GM12878 (cell line): Measurements from ENCODE around the gene CPVL.

ENCODE experiments used
- BCL3 ChIP-seq: IDR thresholded peaks from 2 replicates; pipeline ENCODE4 v1.6.1; 2011; ENCODE audit warnings: borderline replicate concordance, low read depth, mild to moderate bottlenecking, moderate library complexity, low read length; ENCODE audit not compliant: insufficient read depth, poor library complexity, severe bottlenecking
- BHLHE40 ChIP-seq, 2 experiments: fragments of 450-650 bp in 1 of 2; IDR thresholded peaks; 2 replicates each; pipeline ENCODE4 v1.6.1; 2011 to 2017; ENCODE audit warnings: low read depth in 2 of 2, borderline replicate concordance in 1 of 2, improper control_type of control experiment in 1 of 2, low read length in 1 of 2, mild to moderate bottlenecking in 1 of 2
- CHD1 ChIP-seq: IDR thresholded peaks from 2 replicates; pipeline ENCODE4 v1.6.1; 2012; ENCODE audit warnings: low read depth, low read length, improper control_type of control experiment
- CHD2 ChIP-seq: IDR thresholded peaks from 2 replicates; pipeline ENCODE4 v1.6.1; 2011; ENCODE audit warnings: low read depth, low read length, improper control_type of control experiment, borderline replicate concordance
- EZH2 ChIP-seq: IDR thresholded peaks from 2 replicates; pipeline ENCODE4 v1.6.1; 2012; ENCODE audit warnings: low read depth, mild to moderate bottlenecking, control low read depth, inconsistent platforms, low read length, borderline replicate concordance; ENCODE audit not compliant: control insufficient read depth
- HDAC2 ChIP-seq: fragments of 200-600 bp; sonication (generic); IDR thresholded peaks from 2 replicates; pipeline ENCODE4 v1.6.1; 2017
- NR2F1 ChIP-seq: fragments of 450-650 bp; conservative IDR thresholded peaks from 2 replicates; pipeline ENCODE4 v1.6.1; 2017; ENCODE audit warnings: mild to moderate bottlenecking
- POLR2A ChIP-seq: IDR thresholded peaks from 2 replicates; pipeline ENCODE4 v1.6.1; 2011; ENCODE audit warnings: low read depth, mild to moderate bottlenecking, low read length
- POLR2AphosphoS5 ChIP-seq: IDR thresholded peaks from 2 replicates; pipeline ENCODE4 v1.6.1; 2011; ENCODE audit warnings: mild to moderate bottlenecking, low read length, inconsistent platforms

GRCh38 chr7:29043576-29043975 lies 102.8 kb downstream of the CPVL start:
- TF ChIP-seq BCL3: no peak
- TF ChIP-seq POLR2A: no peak
- no peak for TF ChIP-seq CHD1
- TF ChIP-seq BHLHE40 (IDR thresholded peaks at IDR 0.05; ENCODE audit: borderline replicate concordance in 1 of 2, low read depth in 2 of 2, low read length in 1 of 2): no peak
- TF ChIP-seq CHD2: no peak
- TF ChIP-seq HDAC2: no peak
- no peak for TF ChIP-seq EZH2
- TF ChIP-seq NR2F1: no peak
- no peak for TF ChIP-seq POLR2AphosphoS5
